A549 (cell line): ENCODE results near the gene AUTS2.

ENCODE experiments used
- CBX2 ChIP-seq: fragments of 200-600 bp; sonication (generic); IDR thresholded peaks from 2 replicates; pipeline ENCODE4 v1.6.1; 2016; ENCODE audit warnings: low read depth, mild to moderate bottlenecking, borderline replicate concordance
- EP300 ChIP-seq, 2 experiments: fragments of >200 bp; sonication (Bioruptor Twin); formaldehyde crosslinking; IDR thresholded peaks; 2 replicates in 1 of 2; 3 replicates in 1 of 2; pipeline ENCODE4 v1.6.1; 2016 to 2017
- ESRRA ChIP-seq: fragments of 150-350 bp; IDR thresholded peaks from 2 replicates; pipeline ENCODE4 v1.6.1; 2014; ENCODE audit warnings: mild to moderate bottlenecking, low read length, borderline replicate concordance
- FOSL2 ChIP-seq, 2 experiments: fragments of 450-650 bp in 1 of 2; fragments of >200 bp in 1 of 2; sonication (Bioruptor Twin) in 1 of 2; formaldehyde crosslinking; IDR thresholded peaks; 2 replicates each; pipeline versions ENCODE4 v1.5.0 to v1.6.1; 2016 to 2020; ENCODE audit warnings: mild to moderate bottlenecking in 1 of 2, moderate library complexity in 1 of 2
- JUN ChIP-seq, 2 experiments: fragments of >200 bp; sonication (Bioruptor Twin); formaldehyde crosslinking; IDR thresholded peaks; 2 replicates in 1 of 2; 3 replicates in 1 of 2; pipeline ENCODE4 v1.6.1; 2016 to 2017
- POLR2A ChIP-seq: IDR thresholded peaks from 2 replicates; pipeline ENCODE4 v1.6.1; 2012; ENCODE audit warnings: mild to moderate bottlenecking, low read length
- RAD21 ChIP-seq, 2 experiments: fragments of >200 bp in 1 of 2; sonication (Bioruptor Twin) in 1 of 2; formaldehyde crosslinking in 1 of 2; IDR thresholded peaks in 1 of 2; conservative IDR thresholded peaks in 1 of 2; 2 replicates in 1 of 2; 3 replicates in 1 of 2; pipeline ENCODE4 v1.6.1; 2012 to 2018; ENCODE audit warnings: inconsistent platforms in 1 of 2
- RARB ChIP-seq: fragments of 250-450 bp; sonication (Bioruptor Pico); IDR thresholded peaks from 2 replicates; pipeline ENCODE4 v1.8.0; 2021; ENCODE audit warnings: mild to moderate bottlenecking, moderate library complexity
- ZSCAN20 ChIP-seq: fragments of 250-450 bp; sonication (Bioruptor Pico); IDR thresholded peaks from 2 replicates; pipeline ENCODE4 v1.8.0; 2022; ENCODE audit warnings: mild to moderate bottlenecking, moderate library complexity
- TF ChIP-seq, protein P1 (sequence below): fragments of >200 bp; sonication (Bioruptor Twin); formaldehyde crosslinking; IDR thresholded peaks from 3 replicates; pipeline ENCODE4 v1.5.1; 2016
- TF ChIP-seq, protein P2 (sequence below): fragments of 200-600 bp; sonication (generic); IDR thresholded peaks from 2 replicates; pipeline ENCODE4 v1.6.1; 2016; ENCODE audit warnings: antibody characterized with exemption, mild to moderate bottlenecking, moderate library complexity
- TF ChIP-seq, protein P3 (sequence below): fragments of >200 bp; sonication (Bioruptor Twin); formaldehyde crosslinking; IDR thresholded peaks from 3 replicates; pipeline ENCODE4 v1.6.1; 2016
- TF ChIP-seq, protein P4 (sequence below): fragments of 250-450 bp; sonication (Bioruptor Pico); IDR thresholded peaks from 2 replicates; pipeline ENCODE4 v1.5.0; 2021; ENCODE audit warnings: mild to moderate bottlenecking, moderate library complexity, borderline replicate concordance
- TF ChIP-seq, protein P5 (sequence below): fragments of 150-350 bp; IDR thresholded peaks from 2 replicates; pipeline ENCODE4 v1.6.1; 2014; ENCODE audit warnings: low read depth, mild to moderate bottlenecking, low read length

DNA sequence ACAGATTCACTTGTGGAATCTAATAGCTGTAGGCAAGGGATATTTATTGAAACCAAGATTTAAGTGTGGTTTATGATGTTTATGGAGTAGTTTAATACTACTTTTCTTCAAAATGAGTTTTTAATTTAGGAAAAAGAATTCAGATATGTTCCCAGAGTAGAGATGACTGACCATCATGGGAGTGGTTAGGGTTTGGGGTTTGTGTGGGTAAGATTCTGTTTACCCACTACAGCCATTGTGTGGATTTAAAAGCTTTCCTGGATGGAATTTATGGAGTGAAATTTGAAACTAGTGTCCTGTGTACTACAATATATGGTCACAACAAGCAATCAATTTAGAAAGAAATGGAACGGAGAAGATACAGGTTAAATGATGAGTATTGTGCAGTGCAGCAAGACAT lies 453.5 kb downstream of the AUTS2 start:
- TF ChIP-seq, protein P1, sequence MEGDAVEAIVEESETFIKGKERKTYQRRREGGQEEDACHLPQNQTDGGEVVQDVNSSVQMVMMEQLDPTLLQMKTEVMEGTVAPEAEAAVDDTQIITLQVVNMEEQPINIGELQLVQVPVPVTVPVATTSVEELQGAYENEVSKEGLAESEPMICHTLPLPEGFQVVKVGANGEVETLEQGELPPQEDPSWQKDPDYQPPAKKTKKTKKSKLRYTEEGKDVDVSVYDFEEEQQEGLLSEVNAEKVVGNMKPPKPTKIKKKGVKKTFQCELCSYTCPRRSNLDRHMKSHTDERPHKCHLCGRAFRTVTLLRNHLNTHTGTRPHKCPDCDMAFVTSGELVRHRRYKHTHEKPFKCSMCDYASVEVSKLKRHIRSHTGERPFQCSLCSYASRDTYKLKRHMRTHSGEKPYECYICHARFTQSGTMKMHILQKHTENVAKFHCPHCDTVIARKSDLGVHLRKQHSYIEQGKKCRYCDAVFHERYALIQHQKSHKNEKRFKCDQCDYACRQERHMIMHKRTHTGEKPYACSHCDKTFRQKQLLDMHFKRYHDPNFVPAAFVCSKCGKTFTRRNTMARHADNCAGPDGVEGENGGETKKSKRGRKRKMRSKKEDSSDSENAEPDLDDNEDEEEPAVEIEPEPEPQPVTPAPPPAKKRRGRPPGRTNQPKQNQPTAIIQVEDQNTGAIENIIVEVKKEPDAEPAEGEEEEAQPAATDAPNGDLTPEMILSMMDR: no peak
- TF ChIP-seq RAD21 (conservative IDR thresholded peaks at IDR 0.05 in 1 of 2, IDR thresholded peaks at IDR 0.05 in 1 of 2): no peak
- no peak for TF ChIP-seq RARB (CRISPR knock-in tag)
- TF ChIP-seq, protein P2, sequence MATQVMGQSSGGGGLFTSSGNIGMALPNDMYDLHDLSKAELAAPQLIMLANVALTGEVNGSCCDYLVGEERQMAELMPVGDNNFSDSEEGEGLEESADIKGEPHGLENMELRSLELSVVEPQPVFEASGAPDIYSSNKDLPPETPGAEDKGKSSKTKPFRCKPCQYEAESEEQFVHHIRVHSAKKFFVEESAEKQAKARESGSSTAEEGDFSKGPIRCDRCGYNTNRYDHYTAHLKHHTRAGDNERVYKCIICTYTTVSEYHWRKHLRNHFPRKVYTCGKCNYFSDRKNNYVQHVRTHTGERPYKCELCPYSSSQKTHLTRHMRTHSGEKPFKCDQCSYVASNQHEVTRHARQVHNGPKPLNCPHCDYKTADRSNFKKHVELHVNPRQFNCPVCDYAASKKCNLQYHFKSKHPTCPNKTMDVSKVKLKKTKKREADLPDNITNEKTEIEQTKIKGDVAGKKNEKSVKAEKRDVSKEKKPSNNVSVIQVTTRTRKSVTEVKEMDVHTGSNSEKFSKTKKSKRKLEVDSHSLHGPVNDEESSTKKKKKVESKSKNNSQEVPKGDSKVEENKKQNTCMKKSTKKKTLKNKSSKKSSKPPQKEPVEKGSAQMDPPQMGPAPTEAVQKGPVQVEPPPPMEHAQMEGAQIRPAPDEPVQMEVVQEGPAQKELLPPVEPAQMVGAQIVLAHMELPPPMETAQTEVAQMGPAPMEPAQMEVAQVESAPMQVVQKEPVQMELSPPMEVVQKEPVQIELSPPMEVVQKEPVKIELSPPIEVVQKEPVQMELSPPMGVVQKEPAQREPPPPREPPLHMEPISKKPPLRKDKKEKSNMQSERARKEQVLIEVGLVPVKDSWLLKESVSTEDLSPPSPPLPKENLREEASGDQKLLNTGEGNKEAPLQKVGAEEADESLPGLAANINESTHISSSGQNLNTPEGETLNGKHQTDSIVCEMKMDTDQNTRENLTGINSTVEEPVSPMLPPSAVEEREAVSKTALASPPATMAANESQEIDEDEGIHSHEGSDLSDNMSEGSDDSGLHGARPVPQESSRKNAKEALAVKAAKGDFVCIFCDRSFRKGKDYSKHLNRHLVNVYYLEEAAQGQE: no peak
- no peak for TF ChIP-seq EP300 (IDR thresholded peaks at IDR 0.05)
- no peak for TF ChIP-seq JUN (IDR thresholded peaks at IDR 0.05)
- TF ChIP-seq FOSL2 (IDR thresholded peaks at IDR 0.05): no peak
- no peak for TF ChIP-seq FOSL2 (CRISPR knock-in tag; IDR thresholded peaks at IDR 0.05)
- TF ChIP-seq, protein P3, sequence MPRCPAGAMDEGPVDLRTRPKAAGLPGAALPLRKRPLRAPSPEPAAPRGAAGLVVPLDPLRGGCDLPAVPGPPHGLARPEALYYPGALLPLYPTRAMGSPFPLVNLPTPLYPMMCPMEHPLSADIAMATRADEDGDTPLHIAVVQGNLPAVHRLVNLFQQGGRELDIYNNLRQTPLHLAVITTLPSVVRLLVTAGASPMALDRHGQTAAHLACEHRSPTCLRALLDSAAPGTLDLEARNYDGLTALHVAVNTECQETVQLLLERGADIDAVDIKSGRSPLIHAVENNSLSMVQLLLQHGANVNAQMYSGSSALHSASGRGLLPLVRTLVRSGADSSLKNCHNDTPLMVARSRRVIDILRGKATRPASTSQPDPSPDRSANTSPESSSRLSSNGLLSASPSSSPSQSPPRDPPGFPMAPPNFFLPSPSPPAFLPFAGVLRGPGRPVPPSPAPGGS: no peak
- TF ChIP-seq ZSCAN20: no peak
- TF ChIP-seq, protein P4, sequence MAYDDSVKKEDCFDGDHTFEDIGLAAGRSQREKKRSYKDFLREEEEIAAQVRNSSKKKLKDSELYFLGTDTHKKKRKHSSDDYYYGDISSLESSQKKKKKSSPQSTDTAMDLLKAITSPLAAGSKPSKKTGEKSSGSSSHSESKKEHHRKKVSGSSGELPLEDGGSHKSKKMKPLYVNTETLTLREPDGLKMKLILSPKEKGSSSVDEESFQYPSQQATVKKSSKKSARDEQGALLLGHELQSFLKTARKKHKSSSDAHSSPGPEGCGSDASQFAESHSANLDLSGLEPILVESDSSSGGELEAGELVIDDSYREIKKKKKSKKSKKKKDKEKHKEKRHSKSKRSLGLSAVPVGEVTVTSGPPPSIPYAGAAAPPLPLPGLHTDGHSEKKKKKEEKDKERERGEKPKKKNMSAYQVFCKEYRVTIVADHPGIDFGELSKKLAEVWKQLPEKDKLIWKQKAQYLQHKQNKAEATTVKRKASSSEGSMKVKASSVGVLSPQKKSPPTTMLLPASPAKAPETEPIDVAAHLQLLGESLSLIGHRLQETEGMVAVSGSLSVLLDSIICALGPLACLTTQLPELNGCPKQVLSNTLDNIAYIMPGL: no peak
- no peak for TF ChIP-seq POLR2A
- TF ChIP-seq ESRRA: no peak
- TF ChIP-seq, protein P5, sequence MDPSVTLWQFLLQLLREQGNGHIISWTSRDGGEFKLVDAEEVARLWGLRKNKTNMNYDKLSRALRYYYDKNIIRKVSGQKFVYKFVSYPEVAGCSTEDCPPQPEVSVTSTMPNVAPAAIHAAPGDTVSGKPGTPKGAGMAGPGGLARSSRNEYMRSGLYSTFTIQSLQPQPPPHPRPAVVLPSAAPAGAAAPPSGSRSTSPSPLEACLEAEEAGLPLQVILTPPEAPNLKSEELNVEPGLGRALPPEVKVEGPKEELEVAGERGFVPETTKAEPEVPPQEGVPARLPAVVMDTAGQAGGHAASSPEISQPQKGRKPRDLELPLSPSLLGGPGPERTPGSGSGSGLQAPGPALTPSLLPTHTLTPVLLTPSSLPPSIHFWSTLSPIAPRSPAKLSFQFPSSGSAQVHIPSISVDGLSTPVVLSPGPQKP: no peak
- no peak for TF ChIP-seq CBX2
